Loucy (cell line): ENCODE data around the gene MARK3.

ENCODE experiments used
- CTCF ChIP-seq: fragments of 200-600 bp; sonication (generic); conservative IDR thresholded peaks from 2 replicates; pipeline ENCODE4 v1.5.1; 2014; ENCODE audit warnings: mild to moderate bottlenecking, antibody characterized with exemption, low read length
- EZH2phosphoT487 ChIP-seq: fragments of 200-600 bp; IDR thresholded peaks from 2 replicates; pipeline ENCODE4 v1.6.1; 2018; ENCODE audit warnings: antibody characterized with exemption, mild to moderate bottlenecking, moderate library complexity, borderline replicate concordance

GRCh38 chr14:103549361-103550311 is 164.4 kb downstream of the MARK3 start:
- TF ChIP-seq CTCF (no peak), EZH2phosphoT487 (no peak)
